ENCODE data around the gene CDHR3. TPM values are rescaled to one million over a fixed set of nuclear protein-coding genes. Genes with fewer than 3 reads are reported as not detected.
"Not testable (repeated sequence)": the region's sequence is repeated elsewhere in the genome, so short reads cannot be mapped to it uniquely, and the experiment has no call there.

CDHR3 gene
- total RNA-seq, 1 experiment from 2014 or later: 19.1 TPM

GRCh38 chr7:105954711-105955110 lies 8.4 kb upstream of the CDHR3 start (continued):
- TF ChIP-seq, protein P1, sequence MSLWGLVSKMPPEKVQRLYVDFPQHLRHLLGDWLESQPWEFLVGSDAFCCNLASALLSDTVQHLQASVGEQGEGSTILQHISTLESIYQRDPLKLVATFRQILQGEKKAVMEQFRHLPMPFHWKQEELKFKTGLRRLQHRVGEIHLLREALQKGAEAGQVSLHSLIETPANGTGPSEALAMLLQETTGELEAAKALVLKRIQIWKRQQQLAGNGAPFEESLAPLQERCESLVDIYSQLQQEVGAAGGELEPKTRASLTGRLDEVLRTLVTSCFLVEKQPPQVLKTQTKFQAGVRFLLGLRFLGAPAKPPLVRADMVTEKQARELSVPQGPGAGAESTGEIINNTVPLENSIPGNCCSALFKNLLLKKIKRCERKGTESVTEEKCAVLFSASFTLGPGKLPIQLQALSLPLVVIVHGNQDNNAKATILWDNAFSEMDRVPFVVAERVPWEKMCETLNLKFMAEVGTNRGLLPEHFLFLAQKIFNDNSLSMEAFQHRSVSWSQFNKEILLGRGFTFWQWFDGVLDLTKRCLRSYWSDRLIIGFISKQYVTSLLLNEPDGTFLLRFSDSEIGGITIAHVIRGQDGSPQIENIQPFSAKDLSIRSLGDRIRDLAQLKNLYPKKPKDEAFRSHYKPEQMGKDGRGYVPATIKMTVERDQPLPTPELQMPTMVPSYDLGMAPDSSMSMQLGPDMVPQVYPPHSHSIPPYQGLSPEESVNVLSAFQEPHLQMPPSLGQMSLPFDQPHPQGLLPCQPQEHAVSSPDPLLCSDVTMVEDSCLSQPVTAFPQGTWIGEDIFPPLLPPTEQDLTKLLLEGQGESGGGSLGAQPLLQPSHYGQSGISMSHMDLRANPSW (CRISPR knock-in tag; conservative IDR thresholded peaks at IDR 0.05; ENCODE audit: low read depth): no peak

GRCh38 chr7:105955651-105956466 lies 7.2 kb upstream of the CDHR3 start:
- POLR2A ChIA-PET; H3K4me3 Mint-ChIP-seq; DNase-seq (ENCODE audit: low spot score); CTCF ChIA-PET; H3K27ac Mint-ChIP-seq; ATAC-seq; H3K27me3 Mint-ChIP-seq (ENCODE audit: low read depth); H3K4me1 Mint-ChIP-seq: not testable (repeated sequence)
- Mint-ChIP-seq H3K9me3 (peaks cover 32% of the 10 kb centered on the region), H3K36me3 (peaks cover 26% of the 10 kb centered on the region)

GRCh38 chr7:105958012-105958411 lies 5.1 kb upstream of the CDHR3 start:
- no peak overlapping the region for H3K4me3 Mint-ChIP-seq
- no peak overlapping the region for H3K27ac Mint-ChIP-seq
- TF ChIP-seq JUN (CRISPR knock-in tag; IDR thresholded peaks at IDR 0.05) (no peak), NFE2L1 (CRISPR knock-in tag; IDR thresholded peaks at IDR 0.05) (no peak)
- peaks cover 9% of the 10 kb centered on the region for H3K36me3 Mint-ChIP-seq
- H3K4me1 Mint-ChIP-seq: peaks cover 21% of the 10 kb centered on the region
- ATAC-seq: no peak
- CTCF ChIA-PET: no interaction called here
- no peaks in the 10 kb centered on the region for H3K27me3 Mint-ChIP-seq (ENCODE audit: low read depth)
- POLR2A ChIA-PET: no interaction called here
- DNase-seq (ENCODE audit: low spot score): no peak
- peaks cover 13% of the 10 kb centered on the region for H3K9me3 Mint-ChIP-seq

DNA sequence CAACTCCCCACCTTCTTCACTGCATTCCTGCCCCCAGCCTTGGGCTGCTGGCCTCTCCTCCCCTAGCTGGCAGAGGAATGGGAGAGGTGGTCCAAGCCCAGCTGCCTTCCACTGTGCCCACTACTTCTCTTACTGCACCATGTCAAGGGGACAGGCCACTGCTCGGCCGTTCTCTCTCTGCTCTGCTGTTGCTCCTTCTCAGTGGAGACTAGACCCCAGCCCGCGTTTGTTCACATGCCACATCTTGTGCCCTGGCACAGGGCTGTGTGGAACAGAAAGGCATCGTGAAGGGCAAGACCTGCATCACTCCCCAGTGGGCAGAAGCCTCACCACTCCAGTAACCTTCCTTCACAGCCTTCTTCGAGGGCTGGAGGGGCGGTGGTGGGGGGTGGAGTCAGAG lies 711 bp upstream of the CDHR3 start:
- peak; percentile 11 for ATAC-seq
- Mint-ChIP-seq H3K27me3 (ENCODE audit: low read depth) (no peaks in the 10 kb centered on the region; the same call in 1 of the 2 replicates), H3K4me3 (no peak overlapping the region)

More for the DNA sequence above, 711 bp upstream of the CDHR3 start:
- 0 out of 2 replicates have a peak, but pooled peaks cover 4% of the 10 kb centered on the region for H3K9me3 Mint-ChIP-seq
- POLR2A ChIA-PET: interaction anchor here (1.0 kb wide), 1 partner anchor 10 kb away, joined by 3 read pairs; no protein-coding TSS in a partner anchor
- H3K27ac Mint-ChIP-seq: no peak overlapping the region
- TF ChIP-seq, protein P2, sequence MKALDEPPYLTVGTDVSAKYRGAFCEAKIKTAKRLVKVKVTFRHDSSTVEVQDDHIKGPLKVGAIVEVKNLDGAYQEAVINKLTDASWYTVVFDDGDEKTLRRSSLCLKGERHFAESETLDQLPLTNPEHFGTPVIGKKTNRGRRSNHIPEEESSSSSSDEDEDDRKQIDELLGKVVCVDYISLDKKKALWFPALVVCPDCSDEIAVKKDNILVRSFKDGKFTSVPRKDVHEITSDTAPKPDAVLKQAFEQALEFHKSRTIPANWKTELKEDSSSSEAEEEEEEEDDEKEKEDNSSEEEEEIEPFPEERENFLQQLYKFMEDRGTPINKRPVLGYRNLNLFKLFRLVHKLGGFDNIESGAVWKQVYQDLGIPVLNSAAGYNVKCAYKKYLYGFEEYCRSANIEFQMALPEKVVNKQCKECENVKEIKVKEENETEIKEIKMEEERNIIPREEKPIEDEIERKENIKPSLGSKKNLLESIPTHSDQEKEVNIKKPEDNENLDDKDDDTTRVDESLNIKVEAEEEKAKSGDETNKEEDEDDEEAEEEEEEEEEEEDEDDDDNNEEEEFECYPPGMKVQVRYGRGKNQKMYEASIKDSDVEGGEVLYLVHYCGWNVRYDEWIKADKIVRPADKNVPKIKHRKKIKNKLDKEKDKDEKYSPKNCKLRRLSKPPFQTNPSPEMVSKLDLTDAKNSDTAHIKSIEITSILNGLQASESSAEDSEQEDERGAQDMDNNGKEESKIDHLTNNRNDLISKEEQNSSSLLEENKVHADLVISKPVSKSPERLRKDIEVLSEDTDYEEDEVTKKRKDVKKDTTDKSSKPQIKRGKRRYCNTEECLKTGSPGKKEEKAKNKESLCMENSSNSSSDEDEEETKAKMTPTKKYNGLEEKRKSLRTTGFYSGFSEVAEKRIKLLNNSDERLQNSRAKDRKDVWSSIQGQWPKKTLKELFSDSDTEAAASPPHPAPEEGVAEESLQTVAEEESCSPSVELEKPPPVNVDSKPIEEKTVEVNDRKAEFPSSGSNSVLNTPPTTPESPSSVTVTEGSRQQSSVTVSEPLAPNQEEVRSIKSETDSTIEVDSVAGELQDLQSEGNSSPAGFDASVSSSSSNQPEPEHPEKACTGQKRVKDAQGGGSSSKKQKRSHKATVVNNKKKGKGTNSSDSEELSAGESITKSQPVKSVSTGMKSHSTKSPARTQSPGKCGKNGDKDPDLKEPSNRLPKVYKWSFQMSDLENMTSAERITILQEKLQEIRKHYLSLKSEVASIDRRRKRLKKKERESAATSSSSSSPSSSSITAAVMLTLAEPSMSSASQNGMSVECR (CRISPR knock-in tag; IDR thresholded peaks at IDR 0.05; ENCODE audit: borderline replicate concordance): no peak
- no peak for TF ChIP-seq JUN (CRISPR knock-in tag; IDR thresholded peaks at IDR 0.05)
- no peak for TF ChIP-seq SP1 (CRISPR knock-in tag; conservative IDR thresholded peaks at IDR 0.05)
- TF ChIP-seq TEAD4 (CRISPR knock-in tag; IDR thresholded peaks at IDR 0.05): no peak
- TF ChIP-seq JAZF1 (CRISPR knock-in tag; IDR thresholded peaks at IDR 0.05): no peak
- TF ChIP-seq MLX (CRISPR knock-in tag; IDR thresholded peaks at IDR 0.05): no peak
- H3K4me1 Mint-ChIP-seq: peaks cover 53% of the 10 kb centered on the region
- DNase-seq (ENCODE audit: low spot score): no peak
- peaks cover 3% of the 10 kb centered on the region; the same call in 1 of the 2 replicates for H3K36me3 Mint-ChIP-seq
- CTCF ChIA-PET: interaction anchor here (1.0 to 1.7 kb wide), 2 partner anchors 47 to 81 kb away, joined by 3 to 6 read pairs; no protein-coding TSS in a partner anchor
